IMR-90 (cell line): ENCODE measurements around the gene CENPM. TPM values are rescaled to one million over a fixed set of nuclear protein-coding genes. Genes with fewer than 3 reads are reported as not detected.

Experiments
- ATAC-seq: fragments of 200-7000 bp; cut with Tn5 transposase; 2 replicates; pipeline ENCODE4 v1.9.1; 2020; ENCODE audit warnings: low read depth, mild to moderate bottlenecking, moderate library complexity
- BruUV-seq: library from RNA; stranded (reverse); fragments of 400-500 nt; replicated peaks from 2 replicates; lab custom pipeline; 2021; lab: Mats Ljungman, UMichigan
- CTCF ChIA-PET: fragments of 300-600 bp; formaldehyde crosslinking; extraction: SDS; loops from one replicate; lab custom pipeline; 2021; ENCODE audit warnings: antibody characterized with exemption; lab: Yijun Ruan, JAX
- POLR2A ChIA-PET: fragments of 300-600 bp; sonication (Branson Sonifier 250); formaldehyde crosslinking; loops from one replicate; lab custom pipeline; 2022; ENCODE audit warnings: antibody characterized with exemption; ENCODE audit not compliant: unreplicated experiment; lab: Charles Lee
- DNase-seq: peaks from one replicate; pipeline ENCODE4 v3.0.0; 2013
- H2AFZ ChIP-seq: replicated peaks from 2 replicates; pipeline ENCODE3; 2013; ENCODE audit warnings: low read length, mild to moderate bottlenecking; ENCODE audit not compliant: poor library complexity
- H2AK5ac ChIP-seq: 2 replicates; pipeline ENCODE4 v1.6.1; 2013; ENCODE audit warnings: low read depth, low read length, inconsistent platforms
- H2AK9ac ChIP-seq: replicated peaks from 2 replicates; pipeline ENCODE3; 2013; ENCODE audit warnings: mild to moderate bottlenecking, low read depth, low read length, moderate library complexity; ENCODE audit not compliant: poor library complexity
- H2BK120ac ChIP-seq: 2 replicates; pipeline ENCODE4 v1.6.1; 2013; ENCODE audit warnings: low read depth, low read length, inconsistent platforms
- H2BK15ac ChIP-seq: 3 replicates; pipeline ENCODE4 v1.6.1; 2013; ENCODE audit warnings: low read depth, low read length, inconsistent platforms
- H2BK20ac ChIP-seq: 2 replicates; pipeline ENCODE4 v1.6.1; 2013; ENCODE audit warnings: low read depth, mild to moderate bottlenecking, inconsistent platforms, low read length, moderate library complexity
- H2BK5ac ChIP-seq: 2 replicates; pipeline ENCODE4 v1.6.1; 2013; ENCODE audit warnings: mild to moderate bottlenecking, low read depth, low read length, inconsistent platforms; ENCODE audit not compliant: poor library complexity, severe bottlenecking
- H3K14ac ChIP-seq: replicated peaks from 2 replicates; pipeline ENCODE4 v1.6.1; 2013; ENCODE audit warnings: low read depth, low read length, inconsistent platforms
- H3K18ac ChIP-seq: 2 replicates; pipeline ENCODE4 v1.6.1; 2013; ENCODE audit warnings: low read depth, low read length, control low read depth
- H3K23ac ChIP-seq: 2 replicates; pipeline ENCODE4 v1.6.1; 2013; ENCODE audit warnings: low read depth, low read length, inconsistent platforms
- H3K27ac ChIP-seq: 2 replicates; pipeline ENCODE4 v1.5.1; 2013; ENCODE audit warnings: mild to moderate bottlenecking, control low read depth, low read length; ENCODE audit not compliant: insufficient read depth
- H3K27me3 ChIP-seq: 2 replicates; pipeline ENCODE4 v1.6.1; 2013; ENCODE audit warnings: low read length; ENCODE audit not compliant: control insufficient read depth, insufficient read depth
- H3K36me3 ChIP-seq: 2 replicates; pipeline ENCODE4 v1.6.1; 2013; ENCODE audit warnings: low read length, mixed read lengths; ENCODE audit not compliant: control insufficient read depth, insufficient read depth
- H3K4ac ChIP-seq: 2 replicates; pipeline ENCODE4 v1.6.1; 2013; ENCODE audit warnings: low read depth, low read length, inconsistent platforms
- H3K4me1 ChIP-seq: 2 replicates; pipeline ENCODE4 v1.6.1; 2013; ENCODE audit warnings: low read length, mixed read lengths; ENCODE audit not compliant: control insufficient read depth, insufficient read depth
- H3K4me2 ChIP-seq: 2 replicates; pipeline ENCODE4 v1.6.1; 2013; ENCODE audit warnings: low read depth, mild to moderate bottlenecking, control low read depth, low read length, moderate library complexity
- H3K4me3 ChIP-seq: 2 replicates; pipeline ENCODE4 v1.5.1; 2013; ENCODE audit warnings: low read depth, mild to moderate bottlenecking, control low read depth, low read length, moderate library complexity; ENCODE audit not compliant: insufficient read depth
- H3K56ac ChIP-seq: 2 replicates; pipeline ENCODE4 v1.6.1; 2013; ENCODE audit warnings: low read length, inconsistent platforms; ENCODE audit not compliant: insufficient read depth; ENCODE audit errors: extremely low read depth
- H3K79me1 ChIP-seq, 2 experiments: 2 replicates each; pipeline ENCODE4 v1.6.1; 2013; ENCODE audit warnings: low read length in 2 of 2, inconsistent platforms in 1 of 2, low read depth in 1 of 2
- H3K9ac ChIP-seq: 2 replicates; pipeline ENCODE4 v1.6.1; 2013; ENCODE audit warnings: low read depth, low read length, control low read depth
- H3K9me1 ChIP-seq: 2 replicates; pipeline ENCODE4 v1.6.1; 2013; ENCODE audit warnings: low read length, inconsistent platforms; ENCODE audit not compliant: insufficient read depth
- H3K9me3 ChIP-seq: 2 replicates; pipeline ENCODE4 v1.6.1; 2013; ENCODE audit warnings: low read length; ENCODE audit not compliant: control insufficient read depth, insufficient read depth
- H4K20me1 ChIP-seq: 2 replicates; pipeline ENCODE4 v1.6.1; 2013; ENCODE audit warnings: low read length, inconsistent platforms; ENCODE audit not compliant: insufficient read depth
- H4K5ac ChIP-seq: 2 replicates; pipeline ENCODE4 v1.6.1; 2013; ENCODE audit warnings: mild to moderate bottlenecking, low read depth, low read length, control low read depth
- H4K8ac ChIP-seq, 2 experiments: 2 replicates each; pipeline ENCODE4 v1.6.1; 2013; ENCODE audit warnings: low read depth in 2 of 2, low read length in 2 of 2, control low read depth in 1 of 2, inconsistent platforms in 1 of 2
- H4K91ac ChIP-seq: 2 replicates; pipeline ENCODE4 v1.6.1; 2013; ENCODE audit warnings: low read depth, low read length, inconsistent platforms; ENCODE audit not compliant: insufficient read depth
- RFX5 ChIP-seq: IDR thresholded peaks from 2 replicates; pipeline ENCODE4 v1.8.0; 2012; ENCODE audit warnings: low read depth, mild to moderate bottlenecking, low read length, moderate library complexity
- WGBS, 2 experiments: methylation state at CpG; one replicate each; pipeline versions ENCODE4 v1.1.5 to v1.1.7; 2013; ENCODE audit warnings: missing lambda C conversion rate in 2 of 2; ENCODE audit not compliant: insufficient read length in 1 of 2; ENCODE audit errors: extremely low coverage in 2 of 2; 5-methylcytosine and 5-hydroxymethylcytosine counted together
- dilution Hi-C: fragments of 300-500 bp; cut with HindIII; formaldehyde crosslinking; loops from one replicate; pipeline ENCODE4 v1.14.3; 2018; ENCODE audit warnings: low sequenced_read_pairs; ENCODE audit not compliant: unreplicated experiment
- in situ Hi-C: fragments of 300-500 bp; cut with MboI; formaldehyde crosslinking; loops from 3 replicates; pipeline ENCODE4 v1.14.3; 2019; ENCODE audit warnings: low sequenced_read_pairs, inconsistent platforms, mixed read lengths
- intact Hi-C: fragments of 100-400 bp; cut with micrococcal nuclease; formaldehyde crosslinking; loops from 2 replicates; pipeline ENCODE4 v1.10.0; 2022
- polyA plus RNA-seq, 3 experiments: library from polyadenylated mRNA; depleted of rRNA; stranded (reverse); fragments of >200 nt; gene quantifications; 2 replicates each; pipeline ENCODE4 v1.2.3, GENCODE V29; 2012; ENCODE audit warnings: low replicate concordance in 1 of 3
- total RNA-seq: library from RNA; depleted of rRNA; stranded (reverse); fragments of >200 nt; gene quantifications from 2 replicates; pipeline ENCODE4 v1.2.3, GENCODE V29; 2012

CENPM gene
- total and polyA plus RNA-seq, 2 of the 4 experiments (the other 2 are of a cell fraction): 18.1 to 20.1 TPM

GRCh38 chr22:41912338-41913039 is 34.5 kb downstream of the CENPM start:
- H3K4ac ChIP-seq: no peak overlapping the region
- no peak overlapping the region for H2BK120ac ChIP-seq
- no peak overlapping the region for H4K91ac ChIP-seq
- no peak overlapping the region for H3K18ac ChIP-seq
- intact Hi-C loops (no loop called here), in situ Hi-C loops (no loop called here), dilution Hi-C loops (no loop called here)
- H3K27me3 ChIP-seq: peaks cover 80% of the 10 kb centered on the region
- CTCF ChIA-PET: no interaction called here
- POLR2A ChIA-PET: no interaction called here
- no peak overlapping the region for H3K4me2 ChIP-seq
- peaks cover 2% of the 10 kb centered on the region; the same call in 1 of the 2 replicates for H3K4me1 ChIP-seq
- no peak overlapping the region for H2AK9ac ChIP-seq
- peaks cover 2% of the 10 kb centered on the region; the same call in 1 of the 2 replicates for H3K36me3 ChIP-seq
- no peak overlapping the region for H2BK15ac ChIP-seq
- no peak overlapping the region for H3K23ac ChIP-seq
- no peak overlapping the region for H3K14ac ChIP-seq
- H4K8ac ChIP-seq: no peak overlapping the region
- no peak overlapping the region for H3K27ac ChIP-seq
- no peak overlapping the region for H2AK5ac ChIP-seq
- H3K9ac ChIP-seq: no peak overlapping the region
- peaks cover 6% of the 10 kb centered on the region for H4K20me1 ChIP-seq
- no peak for DNase-seq
- 81% methylated on average over 3 of the region's 9 CpGs; no CpG with 5 or more reads in 1 of the 2 experiments for WGBS, 2 experiments
- no peak overlapping the region for H2BK5ac ChIP-seq
- no peak overlapping the region for H3K4me3 ChIP-seq
- no peak overlapping the region for H3K56ac ChIP-seq
- no peak overlapping the region for H2BK20ac ChIP-seq
- H3K9me3 ChIP-seq: no peaks in the 10 kb centered on the region
- ATAC-seq: no peak
- H3K79me1 ChIP-seq: no peaks in the 10 kb centered on the region
- H2AFZ ChIP-seq: no peak overlapping the region
- no TSS peak for BruUV-seq
- TF ChIP-seq RFX5: no peak
- H4K5ac ChIP-seq: no peak overlapping the region
- no peaks in the 10 kb centered on the region for H3K9me1 ChIP-seq
